ENCODE measurements around the gene LIM2. TPM values are rescaled to one million over a fixed set of nuclear protein-coding genes. Genes with fewer than 3 reads are reported as not detected.

LIM2 gene
- total RNA-seq, 3 donors from 2014 or later, result not detected

DNA sequence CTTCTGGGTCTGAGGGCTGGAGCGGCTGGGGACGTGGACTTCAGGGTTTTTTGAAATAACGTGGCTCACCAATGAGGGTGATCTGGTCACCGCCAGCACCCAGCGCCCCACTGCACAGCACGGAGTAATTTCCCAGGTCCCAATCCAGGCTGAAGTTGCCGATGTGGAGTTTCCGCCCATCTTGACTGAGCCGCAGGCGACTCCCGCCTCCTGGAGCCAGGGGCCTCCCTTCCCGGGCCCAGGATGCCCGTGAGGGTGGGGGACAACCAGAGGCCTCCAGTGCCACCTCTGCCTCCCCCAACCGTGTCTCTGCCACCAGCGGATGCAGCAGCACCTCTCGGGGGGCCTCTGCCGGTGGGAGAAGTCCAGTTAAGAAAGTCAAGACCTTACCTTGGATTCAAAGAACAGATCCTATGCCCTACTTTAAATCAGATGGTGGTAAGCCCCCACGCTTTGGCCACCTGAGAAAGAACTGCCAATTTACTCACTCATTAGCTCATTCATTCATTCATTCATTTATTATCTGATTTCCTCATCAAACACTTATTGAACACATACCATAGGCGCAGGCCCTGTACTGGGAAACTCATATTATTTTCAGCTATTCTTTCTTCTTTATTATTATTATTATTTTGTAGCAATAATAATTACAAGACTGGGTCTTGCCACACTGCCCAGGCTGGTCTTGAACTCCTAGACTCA is 49.8 kb downstream of the LIM2 start:
- Histone ChIP-seq H3K4me1 (ENCODE audit: low read depth) (peaks cover 9% of the 10 kb centered on the region), H3K36me3 (ENCODE audit: low read depth) (no peaks in the 10 kb centered on the region), H3K4me3 (no peak overlapping the region), H3K9me3 (no peaks in the 10 kb centered on the region)
- intact Hi-C loops (cut with DNase I, micrococcal nuclease), result loop anchor here in 1 of 2 donors (10.0 kb wide), 1 partner anchor 97 kb away; no protein-coding TSS in a partner anchor
- DNase-seq (peak in 1 of 3 donors; percentile 34), ATAC-seq (no peak)
- TF ChIP-seq, protein P1, sequence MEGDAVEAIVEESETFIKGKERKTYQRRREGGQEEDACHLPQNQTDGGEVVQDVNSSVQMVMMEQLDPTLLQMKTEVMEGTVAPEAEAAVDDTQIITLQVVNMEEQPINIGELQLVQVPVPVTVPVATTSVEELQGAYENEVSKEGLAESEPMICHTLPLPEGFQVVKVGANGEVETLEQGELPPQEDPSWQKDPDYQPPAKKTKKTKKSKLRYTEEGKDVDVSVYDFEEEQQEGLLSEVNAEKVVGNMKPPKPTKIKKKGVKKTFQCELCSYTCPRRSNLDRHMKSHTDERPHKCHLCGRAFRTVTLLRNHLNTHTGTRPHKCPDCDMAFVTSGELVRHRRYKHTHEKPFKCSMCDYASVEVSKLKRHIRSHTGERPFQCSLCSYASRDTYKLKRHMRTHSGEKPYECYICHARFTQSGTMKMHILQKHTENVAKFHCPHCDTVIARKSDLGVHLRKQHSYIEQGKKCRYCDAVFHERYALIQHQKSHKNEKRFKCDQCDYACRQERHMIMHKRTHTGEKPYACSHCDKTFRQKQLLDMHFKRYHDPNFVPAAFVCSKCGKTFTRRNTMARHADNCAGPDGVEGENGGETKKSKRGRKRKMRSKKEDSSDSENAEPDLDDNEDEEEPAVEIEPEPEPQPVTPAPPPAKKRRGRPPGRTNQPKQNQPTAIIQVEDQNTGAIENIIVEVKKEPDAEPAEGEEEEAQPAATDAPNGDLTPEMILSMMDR (IDR thresholded peaks at IDR 0.05), result no peak

DNA sequence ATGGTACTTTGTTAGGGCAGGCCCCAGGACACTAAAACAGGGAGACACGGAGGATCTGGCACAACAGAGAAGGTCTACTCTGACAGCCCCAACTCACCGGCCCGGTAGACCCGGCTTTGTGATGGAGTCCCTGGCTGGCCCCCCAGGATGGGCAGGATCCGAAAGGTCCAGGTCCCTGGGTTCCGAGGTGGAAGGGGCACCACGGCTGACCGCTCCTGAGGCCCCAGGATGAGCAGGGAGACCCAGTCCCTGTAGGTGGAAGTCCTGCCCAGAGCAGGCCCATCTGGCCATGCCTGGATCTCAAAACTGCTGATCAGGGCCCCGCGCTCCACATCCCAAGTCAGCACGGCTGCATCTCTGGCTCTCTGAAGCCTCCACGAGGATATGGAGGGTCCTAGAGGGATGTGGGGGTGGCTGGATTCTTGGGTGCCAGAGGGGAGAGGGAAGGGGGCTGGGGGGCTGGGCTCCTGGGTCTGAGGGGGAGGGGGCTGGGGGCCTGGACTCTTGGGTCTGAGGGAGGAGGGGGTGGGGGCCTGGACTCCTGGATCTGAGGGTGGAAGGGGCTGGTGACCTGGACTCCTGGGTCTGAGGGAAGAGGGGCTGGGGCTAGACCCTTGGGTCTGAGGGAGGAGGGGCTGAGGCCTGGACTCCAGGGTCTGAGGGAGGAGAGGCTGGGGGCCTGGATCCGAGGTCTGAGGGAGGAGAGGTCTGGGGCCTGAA is 50.5 kb downstream of the LIM2 start:
- no peak overlapping the region for H3K4me3 ChIP-seq
- no peaks in the 10 kb centered on the region for H3K9me3 ChIP-seq
- ATAC-seq (no peak), DNase-seq (peak in 1 of 3 donors; percentile 13)
- peaks cover 9% of the 10 kb centered on the region for H3K4me1 ChIP-seq (ENCODE audit: low read depth)
- intact Hi-C loops (cut with DNase I, micrococcal nuclease), result loop anchor here in 1 of 2 donors (10.0 kb wide), 1 partner anchor 98 kb away; no protein-coding TSS in a partner anchor
- no peaks in the 10 kb centered on the region for H3K36me3 ChIP-seq (ENCODE audit: low read depth)
- TF ChIP-seq, protein P1 (IDR thresholded peaks at IDR 0.05), result no peak

DNA sequence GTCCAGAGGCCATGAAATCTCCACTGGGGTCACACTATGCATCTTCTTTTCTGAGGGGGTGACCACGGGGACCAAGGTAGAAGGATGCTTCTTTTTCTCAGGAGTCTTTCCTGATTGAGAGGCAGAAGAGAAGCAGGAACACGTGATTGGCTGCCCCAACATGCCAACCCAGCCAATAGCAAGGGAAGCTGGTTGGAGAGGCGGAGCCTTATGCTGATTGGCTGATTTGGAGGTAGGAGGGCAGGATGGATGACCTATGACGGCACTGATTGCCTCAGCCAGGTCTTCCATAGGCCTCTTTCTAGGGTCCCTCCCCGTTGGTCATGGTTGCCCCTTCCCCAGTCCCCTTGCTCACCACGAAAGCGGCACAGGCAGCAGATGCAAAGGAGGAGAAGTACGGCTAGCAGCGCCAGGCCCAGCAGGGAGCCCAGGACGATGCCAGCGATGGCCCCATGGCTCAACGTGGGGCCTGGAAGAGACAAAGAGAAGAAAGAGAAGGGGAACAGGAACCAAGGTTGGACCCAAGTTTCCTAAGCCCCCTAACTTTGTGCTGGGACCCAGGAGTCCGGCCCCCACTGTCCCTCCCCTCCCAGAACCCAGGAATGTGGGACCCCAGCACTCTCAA is 53.8 kb downstream of the LIM2 start:
- intact Hi-C loops (cut with DNase I, micrococcal nuclease), result loop anchor here in 1 of 2 donors (10.0 kb wide), 1 partner anchor 101 kb away; no protein-coding TSS in a partner anchor
- no peak overlapping the region for H3K4me3 ChIP-seq
- TF ChIP-seq, protein P1 (IDR thresholded peaks at IDR 0.05), result no peak

DNA sequence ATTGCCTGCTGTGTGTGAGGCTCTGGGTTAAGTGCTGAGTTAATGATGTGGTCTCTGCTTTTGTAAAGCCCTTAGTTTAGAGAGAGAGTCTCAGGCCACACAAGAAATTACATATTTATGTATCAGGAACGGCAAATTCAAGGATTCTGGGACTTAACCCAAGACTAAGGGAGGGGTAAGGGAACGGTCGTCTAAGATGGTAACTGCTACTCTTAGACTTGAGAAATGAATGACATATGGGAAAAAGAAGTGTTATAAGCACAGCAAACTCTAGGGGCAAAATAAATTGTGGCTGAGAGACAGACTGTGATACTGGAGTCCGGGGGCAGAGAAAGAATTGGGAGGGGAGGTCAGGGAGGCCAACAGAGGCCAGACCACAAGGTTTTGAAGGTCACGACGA is 56.1 kb downstream of the LIM2 start:
- H3K4me3 ChIP-seq, result no peak overlapping the region
- no peaks in the 10 kb centered on the region for H3K9me3 ChIP-seq
- DNase-seq (no peak), ATAC-seq (no peak)
- H3K4me1 ChIP-seq (ENCODE audit: low read depth), result no peaks in the 10 kb centered on the region
- TF ChIP-seq, protein P1 (IDR thresholded peaks at IDR 0.05), result no peak
- intact Hi-C loops (cut with DNase I, micrococcal nuclease), result loop anchor here in 1 of 2 donors (10.0 kb wide), 1 partner anchor 103 kb away; no protein-coding TSS in a partner anchor
- H3K36me3 ChIP-seq (ENCODE audit: low read depth), result no peaks in the 10 kb centered on the region

More for the DNA sequence above, 53.8 kb downstream of the LIM2 start:
- ATAC-seq (no peak), DNase-seq (peak in 1 of 3 donors; percentile 12)
- Histone ChIP-seq H3K9me3 (no peaks in the 10 kb centered on the region), H3K4me1 (ENCODE audit: low read depth) (peaks cover 4% of the 10 kb centered on the region), H3K36me3 (ENCODE audit: low read depth) (no peaks in the 10 kb centered on the region)

DNA sequence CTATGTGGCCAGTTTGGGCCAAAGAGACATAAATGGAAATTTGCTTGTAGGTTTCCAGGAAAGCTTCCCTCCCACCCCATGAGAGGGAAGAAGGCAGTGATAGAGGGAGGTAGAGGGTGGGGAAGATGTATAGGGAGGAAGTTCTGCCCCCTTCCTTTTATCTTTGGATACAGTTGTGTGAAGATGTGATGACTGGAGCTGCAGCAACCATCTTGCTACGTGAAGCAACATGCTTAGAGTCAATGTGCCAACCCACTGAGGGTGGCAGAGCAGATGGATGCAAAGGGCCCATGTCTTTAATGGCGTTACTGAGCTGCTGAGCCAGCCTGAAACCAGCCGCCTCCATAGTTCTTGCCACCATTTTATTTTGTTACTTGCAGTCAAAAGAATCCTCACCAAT is 56.6 kb downstream of the LIM2 start:
- Histone ChIP-seq H3K36me3 (ENCODE audit: low read depth) (no peaks in the 10 kb centered on the region), H3K9me3 (no peaks in the 10 kb centered on the region), H3K4me3 (no peak overlapping the region), H3K4me1 (ENCODE audit: low read depth) (no peaks in the 10 kb centered on the region)
- intact Hi-C loops (cut with DNase I, micrococcal nuclease), result loop anchor here in 1 of 2 donors (10.0 kb wide), 1 partner anchor 104 kb away; no protein-coding TSS in a partner anchor
- no peak for DNase-seq
- TF ChIP-seq, protein P1 (IDR thresholded peaks at IDR 0.05), result no peak
- ATAC-seq, result no peak
